Measurements from ENCODE around the gene FAM124A. TPM values are rescaled to one million over a fixed set of nuclear protein-coding genes. Genes with fewer than 3 reads are reported as not detected.

The FAM124A gene
- total RNA-seq, 3 donors from 2014 or later (not counting 1 experiment from before 2014, with no cell fraction given): not detected

DNA sequence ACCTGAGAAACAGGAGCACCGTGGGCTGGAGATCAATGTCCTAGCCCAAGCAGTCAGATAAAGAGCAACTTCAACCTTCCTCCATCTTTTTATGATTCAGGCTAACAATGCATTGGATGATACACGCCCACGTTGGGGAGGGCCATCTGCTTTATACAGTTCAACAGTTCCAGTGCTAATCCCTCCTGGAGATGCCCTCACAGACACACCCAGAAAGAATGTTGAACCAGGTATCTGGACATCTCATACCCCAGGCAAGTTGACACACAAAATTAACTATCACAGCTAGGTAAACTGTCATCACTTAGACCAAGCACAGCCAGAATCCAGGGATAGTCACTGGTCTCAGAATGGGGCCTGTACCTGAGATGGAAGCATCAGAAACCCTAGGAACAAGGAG is 96.7 kb downstream of the FAM124A start:
- Mint-ChIP-seq H3K4me1 (no peaks in the 10 kb centered on the region), H3K9me3 (no peaks in the 10 kb centered on the region), H3K36me3 (no peaks in the 10 kb centered on the region), H3K27me3 (ENCODE audit: low read depth in 2 of 2) (peaks cover 0 to 5% of the 10 kb centered on the region in 2 donors), H3K27ac (no peak overlapping the region), H3K4me3 (no peak overlapping the region)
- WGBS (ENCODE audit: insufficient coverage): 86% methylated on average over 3 of the region's 3 CpGs
- TF ChIP-seq, protein P1, sequence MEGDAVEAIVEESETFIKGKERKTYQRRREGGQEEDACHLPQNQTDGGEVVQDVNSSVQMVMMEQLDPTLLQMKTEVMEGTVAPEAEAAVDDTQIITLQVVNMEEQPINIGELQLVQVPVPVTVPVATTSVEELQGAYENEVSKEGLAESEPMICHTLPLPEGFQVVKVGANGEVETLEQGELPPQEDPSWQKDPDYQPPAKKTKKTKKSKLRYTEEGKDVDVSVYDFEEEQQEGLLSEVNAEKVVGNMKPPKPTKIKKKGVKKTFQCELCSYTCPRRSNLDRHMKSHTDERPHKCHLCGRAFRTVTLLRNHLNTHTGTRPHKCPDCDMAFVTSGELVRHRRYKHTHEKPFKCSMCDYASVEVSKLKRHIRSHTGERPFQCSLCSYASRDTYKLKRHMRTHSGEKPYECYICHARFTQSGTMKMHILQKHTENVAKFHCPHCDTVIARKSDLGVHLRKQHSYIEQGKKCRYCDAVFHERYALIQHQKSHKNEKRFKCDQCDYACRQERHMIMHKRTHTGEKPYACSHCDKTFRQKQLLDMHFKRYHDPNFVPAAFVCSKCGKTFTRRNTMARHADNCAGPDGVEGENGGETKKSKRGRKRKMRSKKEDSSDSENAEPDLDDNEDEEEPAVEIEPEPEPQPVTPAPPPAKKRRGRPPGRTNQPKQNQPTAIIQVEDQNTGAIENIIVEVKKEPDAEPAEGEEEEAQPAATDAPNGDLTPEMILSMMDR (IDR thresholded peaks at IDR 0.05): no peak
- H3K4me3 ChIP-seq (ENCODE audit: low read length): no peak overlapping the region
- intact Hi-C loops (cut with micrococcal nuclease): no loop called here
- no peak for DNase-seq
- H3K9me3 ChIP-seq (ENCODE audit: control insufficient read depth, insufficient read depth, low read length): no peaks in the 10 kb centered on the region
- no peaks in the 10 kb centered on the region for H3K36me3 ChIP-seq (ENCODE audit: control insufficient read depth, insufficient read depth, low read length)
- no peak for ATAC-seq
- H3K27ac ChIP-seq (ENCODE audit: low read length): no peak overlapping the region
- no peaks in the 10 kb centered on the region for H3K27me3 ChIP-seq (ENCODE audit: control insufficient read depth, insufficient read depth, low read length)
- no peaks in the 10 kb centered on the region for H3K4me1 ChIP-seq (ENCODE audit: control insufficient read depth, insufficient read depth, low read length)

DNA sequence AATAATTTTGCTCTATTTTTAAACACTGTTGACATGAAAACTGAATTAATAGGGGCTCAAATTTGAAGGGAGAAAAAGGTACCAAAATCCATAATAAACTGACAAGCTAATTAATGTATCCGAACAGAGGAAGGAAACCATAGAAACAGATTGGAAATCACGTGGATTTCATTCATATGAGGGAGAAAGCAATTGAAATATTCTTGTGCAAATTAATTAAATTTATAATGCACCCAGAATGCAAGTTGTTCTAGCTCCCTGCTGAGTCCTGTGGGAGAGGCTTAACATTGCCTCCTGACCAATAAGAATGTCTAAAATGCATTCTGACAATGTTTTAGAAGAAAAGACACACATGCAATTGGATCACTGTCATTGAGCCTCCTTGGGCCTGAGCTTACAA is 99.6 kb downstream of the FAM124A start:
- Mint-ChIP-seq H3K36me3 (no peaks in the 10 kb centered on the region), H3K27ac (no peak overlapping the region), H3K4me3 (no peak overlapping the region), H3K4me1 (no peaks in the 10 kb centered on the region), H3K27me3 (ENCODE audit: low read depth in 2 of 2) (no peaks in the 10 kb centered on the region), H3K9me3 (no peaks in the 10 kb centered on the region)
- intact Hi-C loops (cut with micrococcal nuclease): no loop called here
- Histone ChIP-seq H3K36me3 (ENCODE audit: control insufficient read depth, insufficient read depth, low read length) (no peaks in the 10 kb centered on the region), H3K27ac (ENCODE audit: low read length) (no peak overlapping the region), H3K27me3 (ENCODE audit: control insufficient read depth, insufficient read depth, low read length) (no peaks in the 10 kb centered on the region), H3K9me3 (ENCODE audit: control insufficient read depth, insufficient read depth, low read length) (no peaks in the 10 kb centered on the region), H3K4me3 (ENCODE audit: low read length) (no peak overlapping the region), H3K4me1 (ENCODE audit: control insufficient read depth, insufficient read depth, low read length) (no peaks in the 10 kb centered on the region)
- ATAC-seq: no peak
- TF ChIP-seq, protein P1 (IDR thresholded peaks at IDR 0.05): no peak
- no peak for DNase-seq
- no CpG with 5 or more reads among the region's 2 CpGs for WGBS (ENCODE audit: insufficient coverage)

DNA sequence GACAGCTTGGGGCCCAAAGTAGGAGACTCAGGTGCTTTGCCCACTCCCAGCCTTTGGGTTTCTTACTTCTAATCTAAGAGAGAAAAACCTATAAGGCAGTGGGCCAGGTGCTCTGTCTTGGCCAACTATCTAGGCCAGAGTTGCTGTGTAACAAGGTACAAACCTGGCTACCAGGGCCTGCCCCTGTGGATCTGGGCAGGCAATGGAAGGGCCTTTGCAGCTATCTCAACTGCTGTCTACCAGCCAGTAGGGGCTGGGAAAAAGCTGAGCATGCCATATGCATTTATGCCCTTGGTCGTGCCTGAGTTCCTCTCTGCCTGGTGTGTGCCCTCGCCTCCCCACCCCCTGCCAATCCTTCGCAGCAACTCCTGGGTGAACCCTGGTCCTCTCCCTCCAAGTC is 100.6 kb downstream of the FAM124A start:
- Mint-ChIP-seq H3K4me1 (no peaks in the 10 kb centered on the region), H3K36me3 (no peaks in the 10 kb centered on the region), H3K27ac (no peak overlapping the region), H3K27me3 (ENCODE audit: low read depth in 2 of 2) (no peaks in the 10 kb centered on the region), H3K4me3 (no peak overlapping the region), H3K9me3 (no peaks in the 10 kb centered on the region)
- no peak for ATAC-seq
- H3K4me1 ChIP-seq (ENCODE audit: control insufficient read depth, insufficient read depth, low read length): no peaks in the 10 kb centered on the region
- no peak overlapping the region for H3K27ac ChIP-seq (ENCODE audit: low read length)
- TF ChIP-seq, protein P1 (IDR thresholded peaks at IDR 0.05): no peak
- no peak for DNase-seq
- no peaks in the 10 kb centered on the region for H3K36me3 ChIP-seq (ENCODE audit: control insufficient read depth, insufficient read depth, low read length)
- intact Hi-C loops (cut with micrococcal nuclease): no loop called here
- no peak overlapping the region for H3K4me3 ChIP-seq (ENCODE audit: low read length)
- no peaks in the 10 kb centered on the region for H3K9me3 ChIP-seq (ENCODE audit: control insufficient read depth, insufficient read depth, low read length)
- H3K27me3 ChIP-seq (ENCODE audit: control insufficient read depth, insufficient read depth, low read length): no peaks in the 10 kb centered on the region
- WGBS (ENCODE audit: insufficient coverage): 87% methylated on average over 3 of the region's 3 CpGs

DNA sequence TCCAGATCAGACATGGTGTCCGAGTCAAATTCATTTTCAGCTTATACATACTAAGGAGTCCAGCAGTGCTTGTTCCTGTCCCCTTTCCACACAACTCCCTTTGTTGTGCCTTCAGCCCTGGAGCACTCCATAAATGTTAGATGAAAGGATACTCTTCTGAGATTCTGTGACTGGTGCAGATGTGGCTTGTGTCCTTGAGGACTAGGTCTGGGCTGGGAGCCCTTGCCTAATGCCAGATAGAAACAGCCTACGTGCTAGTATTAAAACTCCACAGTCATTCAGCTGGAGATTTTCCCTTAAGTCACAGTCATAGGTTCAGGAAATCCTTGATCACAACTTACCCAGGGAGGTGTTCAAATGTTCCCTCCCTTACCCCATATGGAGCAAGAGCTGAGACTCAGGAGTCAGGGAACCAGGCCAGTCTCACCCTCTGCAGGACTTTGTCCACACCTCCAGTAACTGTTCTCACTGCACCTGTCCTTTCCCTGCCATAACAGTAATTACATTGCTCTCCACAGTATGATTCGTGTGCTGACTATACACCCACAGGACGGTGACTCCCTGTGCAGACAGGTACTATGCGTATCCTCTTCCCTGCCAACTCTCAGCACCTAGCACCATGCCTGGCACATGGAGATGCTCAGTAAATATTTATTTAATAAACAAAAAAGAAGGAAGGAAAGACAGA is 101.8 kb downstream of the FAM124A start:
- intact Hi-C loops (cut with micrococcal nuclease): no loop called here
- ATAC-seq (no peak), DNase-seq (no peak)
- Histone ChIP-seq H3K9me3 (ENCODE audit: control insufficient read depth, insufficient read depth, low read length) (no peaks in the 10 kb centered on the region), H3K4me3 (ENCODE audit: low read length) (no peak overlapping the region), H3K36me3 (ENCODE audit: control insufficient read depth, insufficient read depth, low read length) (no peaks in the 10 kb centered on the region), H3K27me3 (ENCODE audit: control insufficient read depth, insufficient read depth, low read length) (no peaks in the 10 kb centered on the region), H3K27ac (ENCODE audit: low read length) (no peak overlapping the region), H3K4me1 (ENCODE audit: control insufficient read depth, insufficient read depth, low read length) (no peaks in the 10 kb centered on the region)
- H3K36me3 Mint-ChIP-seq: no peaks in the 10 kb centered on the region
- no peak overlapping the region for H3K4me3 Mint-ChIP-seq
- no peaks in the 10 kb centered on the region for H3K4me1 Mint-ChIP-seq
- H3K9me3 Mint-ChIP-seq: no peaks in the 10 kb centered on the region
- 80% methylated on average over 5 of the region's 5 CpGs for WGBS (ENCODE audit: insufficient coverage)
- TF ChIP-seq, protein P1 (IDR thresholded peaks at IDR 0.05): no peak
- H3K27me3 Mint-ChIP-seq (ENCODE audit: low read depth in 2 of 2): no peaks in the 10 kb centered on the region
- H3K27ac Mint-ChIP-seq: no peak overlapping the region

Measured in natural killer cell (primary cell).